ENCODE measurements around the gene TMEM128. TPM values are rescaled to one million over a fixed set of nuclear protein-coding genes. Genes with fewer than 3 reads are reported as not detected.

The TMEM128 gene
- polyA plus RNA-seq, 1 of the 3 experiments (the other 2 are of a cell fraction), result 33.7 TPM

DNA sequence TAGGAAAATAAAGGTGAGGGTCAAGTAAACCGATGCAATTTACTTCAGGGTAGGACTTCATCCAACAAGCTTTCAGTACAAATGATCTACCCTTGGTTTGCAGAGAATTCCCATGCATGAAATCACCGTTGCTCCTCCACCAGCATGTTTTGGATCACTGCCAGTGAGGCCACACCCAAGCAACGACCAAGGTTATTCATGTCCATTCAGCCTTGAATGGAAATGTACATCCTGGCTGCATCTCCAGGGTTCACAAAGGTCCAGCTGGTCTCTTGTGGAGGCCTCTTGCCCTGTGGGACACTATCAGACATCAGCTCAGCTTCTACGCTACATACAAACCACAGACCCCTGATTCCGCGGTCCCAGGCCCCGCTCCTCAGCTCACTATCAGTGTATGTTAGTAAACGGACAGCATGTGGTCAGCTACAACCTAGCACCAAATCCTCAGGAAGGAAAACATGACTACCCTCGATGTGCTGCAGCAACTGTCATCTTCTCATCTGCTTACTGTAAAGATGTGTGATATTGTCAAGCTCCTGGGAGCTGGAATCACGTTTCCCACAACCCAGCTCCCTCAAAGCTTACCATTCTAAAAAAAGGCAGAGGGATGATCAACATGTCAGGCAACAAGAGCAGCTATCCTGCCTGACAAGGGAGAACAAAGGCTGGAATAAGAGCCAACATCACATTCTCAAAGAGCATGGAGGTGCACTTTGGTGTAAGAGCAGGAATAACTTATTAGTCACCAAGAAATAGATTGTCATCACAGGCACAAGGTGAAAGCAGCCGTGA, 37.0 kb upstream of the TMEM128 start:
- POLR2A ChIA-PET, result no interaction called here
- peaks cover 35 to 58% of the 10 kb centered on the region in 2 experiments for H3K36me3 ChIP-seq (replicated peaks in 1 of 2; ENCODE audit: control insufficient read depth in 1 of 2, insufficient read depth in 2 of 2, low read length in 1 of 2)
- no peaks in the 10 kb centered on the region for H3K9me3 ChIP-seq
- H3F3A ChIP-seq (replicated peaks; ENCODE audit: insufficient read depth), result no peaks in the 10 kb centered on the region
- CTCF ChIA-PET, result interaction anchor here (1.0 to 1.7 kb wide), 4 partner anchors 17 to 121 kb away, joined by 3 to 5 read pairs (median 4); no protein-coding TSS in a partner anchor
- H2AFZ ChIP-seq (ENCODE audit: low read depth), result no peak overlapping the region
- H3K9ac ChIP-seq, result no peak overlapping the region
- H3K4me3 ChIP-seq (ENCODE audit: low read depth in 2 of 2, low read length in 1 of 2), result no peak overlapping the region
- no peaks in the 10 kb centered on the region for H3K9me2 ChIP-seq
- WGBS (ENCODE audit: low lambda C conversion rate), result 59% methylated on average over 9 of the region's 11 CpGs
- peaks cover 0 to 10% of the 10 kb centered on the region in 2 experiments; a peak in 2 of 4 replicates for H3K4me1 ChIP-seq (ENCODE audit: control insufficient read depth in 1 of 2, insufficient read depth in 2 of 2, low read depth in 1 of 2, low read length in 1 of 2)
- H3K27me3 ChIP-seq (ENCODE audit: insufficient read depth), result no peaks in the 10 kb centered on the region
- no peak for TF ChIP-seq TCF12 (IDR thresholded peaks at IDR 0.05)
- no peak for TF ChIP-seq YY1 (IDR thresholded peaks at IDR 0.05; ENCODE audit: low read depth)
- TF ChIP-seq, protein P1, sequence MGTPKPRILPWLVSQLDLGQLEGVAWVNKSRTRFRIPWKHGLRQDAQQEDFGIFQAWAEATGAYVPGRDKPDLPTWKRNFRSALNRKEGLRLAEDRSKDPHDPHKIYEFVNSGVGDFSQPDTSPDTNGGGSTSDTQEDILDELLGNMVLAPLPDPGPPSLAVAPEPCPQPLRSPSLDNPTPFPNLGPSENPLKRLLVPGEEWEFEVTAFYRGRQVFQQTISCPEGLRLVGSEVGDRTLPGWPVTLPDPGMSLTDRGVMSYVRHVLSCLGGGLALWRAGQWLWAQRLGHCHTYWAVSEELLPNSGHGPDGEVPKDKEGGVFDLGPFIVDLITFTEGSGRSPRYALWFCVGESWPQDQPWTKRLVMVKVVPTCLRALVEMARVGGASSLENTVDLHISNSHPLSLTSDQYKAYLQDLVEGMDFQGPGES (IDR thresholded peaks at IDR 0.05; ENCODE audit: low read depth, low read length), result no peak
- TF ChIP-seq, protein P2, sequence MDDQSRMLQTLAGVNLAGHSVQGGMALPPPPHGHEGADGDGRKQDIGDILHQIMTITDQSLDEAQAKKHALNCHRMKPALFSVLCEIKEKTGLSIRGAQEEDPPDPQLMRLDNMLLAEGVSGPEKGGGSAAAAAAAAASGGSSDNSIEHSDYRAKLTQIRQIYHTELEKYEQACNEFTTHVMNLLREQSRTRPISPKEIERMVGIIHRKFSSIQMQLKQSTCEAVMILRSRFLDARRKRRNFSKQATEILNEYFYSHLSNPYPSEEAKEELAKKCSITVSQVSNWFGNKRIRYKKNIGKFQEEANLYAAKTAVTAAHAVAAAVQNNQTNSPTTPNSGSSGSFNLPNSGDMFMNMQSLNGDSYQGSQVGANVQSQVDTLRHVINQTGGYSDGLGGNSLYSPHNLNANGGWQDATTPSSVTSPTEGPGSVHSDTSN (IDR thresholded peaks at IDR 0.05), result no peak
- no peak for TF ChIP-seq FOSL2 (IDR thresholded peaks at IDR 0.05; ENCODE audit: borderline replicate concordance, low read depth)
- no peak for TF ChIP-seq TAF1 (IDR thresholded peaks at IDR 0.05; ENCODE audit: borderline replicate concordance, low read depth, low read length)
- no peak for TF ChIP-seq POLR2AphosphoS5 (IDR thresholded peaks at IDR 0.05; ENCODE audit: low read depth, low read length)
- TF ChIP-seq RFX5 (IDR thresholded peaks at IDR 0.05; ENCODE audit: low read length), result no peak
- TF ChIP-seq GABPA (IDR thresholded peaks at IDR 0.05; ENCODE audit: low read depth), result no peak
- TF ChIP-seq MXI1 (IDR thresholded peaks at IDR 0.05; ENCODE audit: low read depth, low read length), result no peak
- TF ChIP-seq NFIC (IDR thresholded peaks at IDR 0.05; ENCODE audit: borderline replicate concordance), result no peak
- TF ChIP-seq RXRA (IDR thresholded peaks at IDR 0.05; ENCODE audit: borderline replicate concordance, low read depth), result no peak
- TF ChIP-seq, protein P3, sequence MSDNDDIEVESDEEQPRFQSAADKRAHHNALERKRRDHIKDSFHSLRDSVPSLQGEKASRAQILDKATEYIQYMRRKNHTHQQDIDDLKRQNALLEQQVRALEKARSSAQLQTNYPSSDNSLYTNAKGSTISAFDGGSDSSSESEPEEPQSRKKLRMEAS (IDR thresholded peaks at IDR 0.05; ENCODE audit: low read depth), result no peak
- TF ChIP-seq, protein P4, sequence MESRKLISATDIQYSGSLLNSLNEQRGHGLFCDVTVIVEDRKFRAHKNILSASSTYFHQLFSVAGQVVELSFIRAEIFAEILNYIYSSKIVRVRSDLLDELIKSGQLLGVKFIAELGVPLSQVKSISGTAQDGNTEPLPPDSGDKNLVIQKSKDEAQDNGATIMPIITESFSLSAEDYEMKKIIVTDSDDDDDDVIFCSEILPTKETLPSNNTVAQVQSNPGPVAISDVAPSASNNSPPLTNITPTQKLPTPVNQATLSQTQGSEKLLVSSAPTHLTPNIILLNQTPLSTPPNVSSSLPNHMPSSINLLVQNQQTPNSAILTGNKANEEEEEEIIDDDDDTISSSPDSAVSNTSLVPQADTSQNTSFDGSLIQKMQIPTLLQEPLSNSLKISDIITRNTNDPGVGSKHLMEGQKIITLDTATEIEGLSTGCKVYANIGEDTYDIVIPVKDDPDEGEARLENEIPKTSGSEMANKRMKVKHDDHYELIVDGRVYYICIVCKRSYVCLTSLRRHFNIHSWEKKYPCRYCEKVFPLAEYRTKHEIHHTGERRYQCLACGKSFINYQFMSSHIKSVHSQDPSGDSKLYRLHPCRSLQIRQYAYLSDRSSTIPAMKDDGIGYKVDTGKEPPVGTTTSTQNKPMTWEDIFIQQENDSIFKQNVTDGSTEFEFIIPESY (IDR thresholded peaks at IDR 0.05; ENCODE audit: borderline replicate concordance, low read depth), result no peak
- no peak for TF ChIP-seq EZH2phosphoT487 (IDR thresholded peaks at IDR 0.05; ENCODE audit: borderline replicate concordance, low read depth)
- H3K4me2 ChIP-seq, result no peak overlapping the region
- H4K20me1 ChIP-seq (ENCODE audit: insufficient read depth), result no peaks in the 10 kb centered on the region
- no peak overlapping the region for H3K27ac ChIP-seq (ENCODE audit: low read depth in 2 of 2, low read length in 1 of 2)
- no peak for DNase-seq
- peaks cover 52% of the 10 kb centered on the region for H3K79me2 ChIP-seq (ENCODE audit: insufficient read depth)

Measured in SK-N-SH (cell line).